H9 (cell line): Measurements from ENCODE around the gene LDHD. TPM values are rescaled to one million over a fixed set of nuclear protein-coding genes. Genes with fewer than 3 reads are reported as not detected.

Source experiments
- DNase-seq: peaks from one replicate; pipeline ENCODE4 v3.0.0-alpha.2; 2017
- H2AFZ ChIP-seq: one replicate; pipeline ENCODE4 v1.6.1; 2013; ENCODE audit warnings: mild to moderate bottlenecking, low read length, control low read depth, moderate library complexity
- H2AK5ac ChIP-seq: 2 replicates; pipeline ENCODE4 v1.6.1; 2013; ENCODE audit warnings: low read length, control low read depth, mixed read lengths; ENCODE audit not compliant: insufficient read length
- H2BK120ac ChIP-seq: one replicate; pipeline ENCODE4 v1.6.1; 2013; ENCODE audit warnings: low read depth, mild to moderate bottlenecking, low read length, control low read depth, inconsistent platforms; ENCODE audit not compliant: poor library complexity, severe bottlenecking
- H2BK12ac ChIP-seq: 2 replicates; pipeline ENCODE4 v1.6.1; 2013; ENCODE audit warnings: low read length, control low read depth, mixed read lengths, low read depth; ENCODE audit not compliant: insufficient read length
- H2BK15ac ChIP-seq: 2 replicates; pipeline ENCODE4 v1.6.1; 2013; ENCODE audit warnings: low read depth, low read length, control low read depth
- H2BK20ac ChIP-seq: one replicate; pipeline ENCODE4 v1.6.1; 2013; ENCODE audit warnings: low read depth, mild to moderate bottlenecking, low read length, control low read depth, inconsistent platforms; ENCODE audit not compliant: poor library complexity, severe bottlenecking
- H2BK5ac ChIP-seq: 2 replicates; pipeline ENCODE4 v1.6.1; 2013; ENCODE audit warnings: low read length, control low read depth, mixed read lengths; ENCODE audit not compliant: insufficient read length
- H3K14ac ChIP-seq: 2 replicates; pipeline ENCODE4 v1.6.1; 2013; ENCODE audit warnings: low read length, control low read depth; ENCODE audit not compliant: insufficient read depth
- H3K18ac ChIP-seq: 2 replicates; pipeline ENCODE4 v1.6.1; 2013; ENCODE audit warnings: low read depth, mild to moderate bottlenecking, mixed read lengths, low read length, control low read depth; ENCODE audit not compliant: insufficient read length
- H3K23ac ChIP-seq: 2 replicates; pipeline ENCODE4 v1.6.1; 2013; ENCODE audit warnings: low read length, control low read depth, mixed read lengths, low read depth; ENCODE audit not compliant: insufficient read length
- H3K23me2 ChIP-seq: 2 replicates; pipeline ENCODE4 v1.6.1; 2013; ENCODE audit warnings: low read depth, mild to moderate bottlenecking, mixed read lengths, low read length, control low read depth; ENCODE audit not compliant: insufficient read length, poor library complexity, severe bottlenecking
- H3K27ac ChIP-seq: 2 replicates; pipeline ENCODE4 v1.5.1; 2013; ENCODE audit warnings: low read length, control low read depth, mixed read lengths, low read depth; ENCODE audit not compliant: insufficient read length
- H3K27me3 ChIP-seq: 2 replicates; pipeline ENCODE4 v1.6.1; 2013; ENCODE audit warnings: low read length, control low read depth, inconsistent platforms; ENCODE audit not compliant: insufficient read depth
- H3K4ac ChIP-seq: 2 replicates; pipeline ENCODE4 v1.6.1; 2013; ENCODE audit warnings: low read depth, mild to moderate bottlenecking, control low read depth, inconsistent platforms, low read length, moderate library complexity
- H3K4me1 ChIP-seq: 2 replicates; pipeline ENCODE4 v1.6.1; 2013; ENCODE audit warnings: low read length, control low read depth, inconsistent platforms; ENCODE audit not compliant: insufficient read depth
- H3K4me2 ChIP-seq: 2 replicates; pipeline ENCODE4 v1.6.1; 2013; ENCODE audit warnings: low read length, control low read depth, mixed read lengths; ENCODE audit not compliant: insufficient read length, insufficient read depth
- H3K56ac ChIP-seq: 2 replicates; pipeline ENCODE4 v1.6.1; 2013; ENCODE audit warnings: low read depth, mild to moderate bottlenecking, mixed read lengths, low read length, control low read depth; ENCODE audit not compliant: insufficient read length
- H3K79me1 ChIP-seq: 2 replicates; pipeline ENCODE4 v1.6.1; 2013; ENCODE audit warnings: low read depth, mild to moderate bottlenecking, moderate library complexity, low read length, control low read depth, inconsistent platforms; ENCODE audit not compliant: insufficient read depth, poor library complexity, severe bottlenecking
- H3K79me2 ChIP-seq: 2 replicates; pipeline ENCODE4 v1.6.1; 2013; ENCODE audit warnings: low read length, control low read depth, inconsistent platforms; ENCODE audit not compliant: insufficient read depth
- H3K9ac ChIP-seq: 2 replicates; pipeline ENCODE4 v1.6.1; 2013; ENCODE audit warnings: low read length, control low read depth, mixed read lengths; ENCODE audit not compliant: insufficient read length; ENCODE audit errors: extremely low read depth
- H3K9me3 ChIP-seq: one replicate; pipeline ENCODE4 v1.6.1; 2013; ENCODE audit warnings: low read depth, low read length, inconsistent platforms; ENCODE audit not compliant: control insufficient read depth
- H3T11ph ChIP-seq: one replicate; pipeline ENCODE4 v1.6.1; 2013; ENCODE audit warnings: mild to moderate bottlenecking, low read length, control low read depth, inconsistent platforms
- H4K20me1 ChIP-seq: one replicate; pipeline ENCODE4 v1.6.1; 2013; ENCODE audit not compliant: control insufficient read depth, insufficient read length, insufficient read depth
- H4K5ac ChIP-seq: 2 replicates; pipeline ENCODE4 v1.6.1; 2013; ENCODE audit warnings: low read depth, mild to moderate bottlenecking, mixed read lengths, low read length, control low read depth; ENCODE audit not compliant: insufficient read length
- H4K8ac ChIP-seq: replicated peaks from 2 replicates; pipeline ENCODE4 v1.6.1; 2013; ENCODE audit warnings: low read length, control low read depth, mixed read lengths, low read depth; ENCODE audit not compliant: insufficient read length
- H4K91ac ChIP-seq: 2 replicates; pipeline ENCODE4 v1.6.1; 2013; ENCODE audit warnings: low read depth, mild to moderate bottlenecking, moderate library complexity, mixed read lengths, low read length, control low read depth; ENCODE audit not compliant: insufficient read length
- H3K27ac Mint-ChIP-seq, 3 experiments: 2 replicates in 2 of 3; 3 replicates in 1 of 3; pipeline ENCODE4 v1.8.0; 2020 to 2021; ENCODE audit warnings: mixed read lengths in 3 of 3, mild to moderate bottlenecking in 1 of 3, moderate library complexity in 1 of 3
- H3K27me3 Mint-ChIP-seq: 2 replicates; pipeline ENCODE4 v1.8.0; 2021; ENCODE audit warnings: low read depth, mild to moderate bottlenecking, moderate library complexity, mixed read lengths
- H3K36me3 Mint-ChIP-seq, 3 experiments: 2 replicates in 2 of 3; 3 replicates in 1 of 3; pipeline ENCODE4 v1.8.0; 2020 to 2021; ENCODE audit warnings: low read depth in 3 of 3, mixed read lengths in 3 of 3; ENCODE audit not compliant: insufficient read depth in 1 of 3
- H3K4me1 Mint-ChIP-seq, 2 experiments: 2 replicates each; pipeline ENCODE4 v1.8.0; 2020; ENCODE audit warnings: mixed read lengths in 2 of 2
- H3K4me3 Mint-ChIP-seq, 2 experiments: 2 replicates in 1 of 2; 3 replicates in 1 of 2; pipeline ENCODE4 v1.8.0; 2020 to 2021; ENCODE audit warnings: mild to moderate bottlenecking in 2 of 2, mixed read lengths in 2 of 2, moderate library complexity in 1 of 2
- H3K9me3 Mint-ChIP-seq, 2 experiments: 2 replicates in 1 of 2; 3 replicates in 1 of 2; pipeline ENCODE4 v1.8.0; 2020; ENCODE audit warnings: mild to moderate bottlenecking in 2 of 2, mixed read lengths in 2 of 2, moderate library complexity in 1 of 2
- WGBS: extraction: QIAGEN DNeasy Blood & Tissue Kit; methylation state at CpG from one replicate; pipeline ENCODE4 v1.1.7; 2013; ENCODE audit warnings: missing lambda C conversion rate, low lambda C conversion rate, mixed read lengths; ENCODE audit not compliant: insufficient read length; ENCODE audit errors: extremely low coverage; 5-methylcytosine and 5-hydroxymethylcytosine counted together
- total RNA-seq: library from RNA; stranded (reverse); gene quantifications from 2 replicates; pipeline ENCODE4 v1.2.1, GENCODE V29; 2021
- TF ChIP-seq, protein P1 (sequence below): fragments of 200-600 bp; sonication (generic); conservative IDR thresholded peaks from 3 replicates; pipeline ENCODE4 v1.8.0; 2021; ENCODE audit warnings: antibody characterized with exemption, mild to moderate bottlenecking

The LDHD gene
- total RNA-seq, 1 experiment from 2014 or later: 14.7 TPM

- Histone ChIP-seq H2BK12ac (no peak overlapping the region), H3K4me2 (no peak overlapping the region), H3K23ac (no peak overlapping the region), H3K4ac (no peak overlapping the region), H3K56ac (no peak overlapping the region), H3K23me2 (no peaks in the 10 kb centered on the region), H3K27me3 (no peaks in the 10 kb centered on the region), H2BK120ac (no peak overlapping the region), H3T11ph (no peak overlapping the region), H4K20me1 (no peaks in the 10 kb centered on the region), H4K5ac (no peak overlapping the region), H2BK15ac (no peak overlapping the region), H3K9ac (no peak overlapping the region), H4K91ac (no peak overlapping the region), H2BK5ac (no peak overlapping the region), H3K4me1 (no peaks in the 10 kb centered on the region; the same call in 1 of the 2 replicates), H3K79me1 (peaks cover 4% of the 10 kb centered on the region), H2AFZ (no peak overlapping the region), H3K18ac (no peak overlapping the region), H3K14ac (no peak overlapping the region; the same call in 1 of the 2 replicates), H3K79me2 (peaks cover 6% of the 10 kb centered on the region; the same call in 1 of the 2 replicates), H2AK5ac (no peak overlapping the region), H2BK20ac (no peak overlapping the region), H4K8ac (no peak overlapping the region), H3K27ac (no peak overlapping the region), H3K9me3 (no peaks in the 10 kb centered on the region)
- TF ChIP-seq, protein P1, sequence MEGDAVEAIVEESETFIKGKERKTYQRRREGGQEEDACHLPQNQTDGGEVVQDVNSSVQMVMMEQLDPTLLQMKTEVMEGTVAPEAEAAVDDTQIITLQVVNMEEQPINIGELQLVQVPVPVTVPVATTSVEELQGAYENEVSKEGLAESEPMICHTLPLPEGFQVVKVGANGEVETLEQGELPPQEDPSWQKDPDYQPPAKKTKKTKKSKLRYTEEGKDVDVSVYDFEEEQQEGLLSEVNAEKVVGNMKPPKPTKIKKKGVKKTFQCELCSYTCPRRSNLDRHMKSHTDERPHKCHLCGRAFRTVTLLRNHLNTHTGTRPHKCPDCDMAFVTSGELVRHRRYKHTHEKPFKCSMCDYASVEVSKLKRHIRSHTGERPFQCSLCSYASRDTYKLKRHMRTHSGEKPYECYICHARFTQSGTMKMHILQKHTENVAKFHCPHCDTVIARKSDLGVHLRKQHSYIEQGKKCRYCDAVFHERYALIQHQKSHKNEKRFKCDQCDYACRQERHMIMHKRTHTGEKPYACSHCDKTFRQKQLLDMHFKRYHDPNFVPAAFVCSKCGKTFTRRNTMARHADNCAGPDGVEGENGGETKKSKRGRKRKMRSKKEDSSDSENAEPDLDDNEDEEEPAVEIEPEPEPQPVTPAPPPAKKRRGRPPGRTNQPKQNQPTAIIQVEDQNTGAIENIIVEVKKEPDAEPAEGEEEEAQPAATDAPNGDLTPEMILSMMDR: no peak
- H3K4me3 Mint-ChIP-seq: no peak overlapping the region
- H3K36me3 Mint-ChIP-seq: no peaks in the 10 kb centered on the region; a peak in 2 of 7 replicates
- H3K4me1 Mint-ChIP-seq: peaks cover 36 to 44% of the 10 kb centered on the region in 2 experiments
- peak overlapping the region in 1 of 3 experiments; percentile 45; a peak in 2 of 7 replicates for H3K27ac Mint-ChIP-seq
- no peaks in the 10 kb centered on the region for H3K9me3 Mint-ChIP-seq
- H3K27me3 Mint-ChIP-seq: no peaks in the 10 kb centered on the region; the same call in 1 of the 2 replicates
- DNase-seq: no peak
- no CpG with 5 or more reads among the region's 6 CpGs for WGBS
These were observed 49.6 kb downstream of the LDHD start for GRCh38 chr16:75066861-75067447.
